Keratinocyte (primary cell): ENCODE results near the gene EIF3A. TPM values are rescaled to one million over a fixed set of nuclear protein-coding genes. Genes with fewer than 3 reads are reported as not detected.

Source experiments
- DNase-seq: peaks from one replicate; pipeline ENCODE4 v3.0.0-alpha.2; 2011; ENCODE audit warnings: low read depth, missing footprints, low spot score
- FAIRE-seq: peaks from 2 replicates; lab custom pipeline; 2011; peaks lifted over from hg19 to GRCh38; lab: Jason Lieb, UNC
- H2AFZ ChIP-seq: 2 replicates; pipeline ENCODE4 v1.6.0; 2012; ENCODE audit warnings: low read length, control low read depth, inconsistent platforms; ENCODE audit not compliant: control insufficient read depth
- H3K27ac ChIP-seq: 2 replicates; pipeline ENCODE4 v1.5.1; 2011; ENCODE audit warnings: low read length; ENCODE audit not compliant: control insufficient read depth, insufficient read depth
- H3K27me3 ChIP-seq: 3 replicates; pipeline ENCODE4 v1.6.0; 2011; ENCODE audit warnings: low read length; ENCODE audit not compliant: control insufficient read depth, insufficient read depth; ENCODE audit errors: extremely low read depth
- H3K36me3 ChIP-seq, 2 experiments: 2 replicates in 1 of 2; 3 replicates in 1 of 2; pipeline ENCODE4 v1.5.1; 2011; ENCODE audit warnings: low read length in 2 of 2, mild to moderate bottlenecking in 1 of 2; ENCODE audit not compliant: control insufficient read depth in 2 of 2, insufficient read depth in 2 of 2; ENCODE audit errors: extremely low read depth in 1 of 2
- H3K4me1 ChIP-seq: 3 replicates; pipeline ENCODE4 v1.5.1; 2011; ENCODE audit warnings: low read length; ENCODE audit not compliant: control insufficient read depth, insufficient read depth; ENCODE audit errors: extremely low read depth
- H3K4me2 ChIP-seq: 3 replicates; pipeline ENCODE4 v1.6.0; 2011; ENCODE audit warnings: low read depth, low read length; ENCODE audit not compliant: control insufficient read depth, insufficient read depth; ENCODE audit errors: extremely low read depth
- H3K4me3 ChIP-seq, 3 experiments: fragments of 200-600 bp in 1 of 3; sonication (generic) in 1 of 3; 2 replicates in 2 of 3; 3 replicates in 1 of 3; pipeline ENCODE4 v1.5.1; 2011 to 2016; ENCODE audit warnings: low read length in 3 of 3, mild to moderate bottlenecking in 3 of 3, control low read depth in 2 of 3, inconsistent platforms in 1 of 3, low read depth in 1 of 3, mixed read lengths in 1 of 3, mixed run types in 1 of 3, moderate library complexity in 1 of 3; ENCODE audit not compliant: control insufficient read depth in 2 of 3, insufficient read depth in 2 of 3; ENCODE audit errors: extremely low read depth in 1 of 3
- H3K79me2 ChIP-seq: 2 replicates; pipeline ENCODE4 v1.6.0; 2012; ENCODE audit warnings: low read length; ENCODE audit not compliant: control insufficient read depth, insufficient read depth
- H3K9ac ChIP-seq: 3 replicates; pipeline ENCODE4 v1.6.0; 2011; ENCODE audit warnings: low read length; ENCODE audit not compliant: control insufficient read depth, insufficient read depth; ENCODE audit errors: extremely low read depth
- H3K9me1 ChIP-seq: 3 replicates; pipeline ENCODE4 v1.6.0; 2011; ENCODE audit warnings: low read length; ENCODE audit not compliant: control insufficient read depth, insufficient read depth; ENCODE audit errors: extremely low read depth
- H3K9me3 ChIP-seq: 2 replicates; pipeline ENCODE4 v1.5.1; 2012; ENCODE audit warnings: low read depth, low read length; ENCODE audit not compliant: control insufficient read depth
- H4K20me1 ChIP-seq: 3 replicates; pipeline ENCODE4 v1.6.0; 2011; ENCODE audit warnings: low read length; ENCODE audit not compliant: control insufficient read depth, insufficient read depth; ENCODE audit errors: extremely low read depth
- CTCF ChIP-seq, 3 experiments: IDR thresholded peaks in 1 of 3; conservative IDR thresholded peaks in 1 of 3; optimal IDR thresholded peaks in 1 of 3; 2 replicates in 2 of 3; 3 replicates in 1 of 3; pipeline versions ENCODE3 to v1.5.1; 2011; ENCODE audit warnings: low read length in 3 of 3, mild to moderate bottlenecking in 3 of 3, moderate library complexity in 2 of 3, control low read depth in 1 of 3, inconsistent platforms in 1 of 3; ENCODE audit not compliant: insufficient read depth in 2 of 3; ENCODE audit errors: extremely low read depth in 1 of 3
- EZH2 ChIP-seq: IDR thresholded peaks from one replicate; pipeline ENCODE4 v1.6.1; 2012; ENCODE audit warnings: inconsistent platforms, mild to moderate bottlenecking, low read length, moderate library complexity
- dilution Hi-C: fragments of 300-500 bp; cut with MboI; formaldehyde crosslinking; loops from one replicate; pipeline ENCODE4 v1.7.0; 2020; ENCODE audit warnings: low sequenced_read_pairs; ENCODE audit not compliant: extremely low pct_ligation_motif_present
- polyA minus RNA-seq, 3 experiments: library from RNA; depleted of rRNA, polyadenylated mRNA; stranded (reverse); fragments of >200 nt; gene quantifications; 1 replicate in 1 of 3; 2 replicates in 1 of 3; 3 replicates in 1 of 3; pipeline ENCODE4 v1.2.3, GENCODE V29; 2011
- polyA plus RNA-seq, 5 experiments: library from polyadenylated mRNA; depleted of rRNA in 3 of 5; stranded (reverse) in 3 of 5; stranded (forward) in 1 of 5; unstranded in 1 of 5; fragments of >200 nt; gene quantifications; 1 replicate in 1 of 5; 2 replicates in 3 of 5; 3 replicates in 1 of 5; pipeline versions ENCODE4 v1.2.1 to v1.2.3, GENCODE V29; 2011 to 2012; ENCODE audit warnings: missing spikeins in 2 of 5, low read depth in 1 of 5, low replicate concordance in 1 of 5

The EIF3A gene
- polyA plus RNA-seq (42.9 to 84.4 TPM (median 52.4 TPM) in 3 replicates), polyA minus RNA-seq (50.3 to 107 TPM (median 52.3 TPM) in 3 replicates)
- polyA plus RNA-seq (2011; ENCODE audit: low read depth) = 244 TPM
- polyA plus RNA-seq (2011; cell fraction: cytosol; rRNA removed) = 58.6 and 74.4 TPM in 2 replicates
- polyA plus RNA-seq (2011; cell fraction: nucleus; rRNA removed) = 130 and 149 TPM in 2 replicates
- polyA plus RNA-seq (2012; ENCODE audit: low replicate concordance) = 95.7 and 166 TPM in 2 replicates
- 47.8 TPM for polyA minus RNA-seq (2011; cell fraction: cytosol; rRNA and poly(A)+ RNA removed)
- polyA minus RNA-seq (2011; cell fraction: nucleus; rRNA and poly(A)+ RNA removed) = 80.9 and 164 TPM in 2 replicates

- H3K4me1 ChIP-seq = peaks cover 11% of the 10 kb centered on the region
- peaks cover 26% of the 10 kb centered on the region for H4K20me1 ChIP-seq
- H3K79me2 ChIP-seq = peaks cover 49% of the 10 kb centered on the region
- no peaks in the 10 kb centered on the region for H3K9me3 ChIP-seq
- H3K27ac ChIP-seq = peak within 1 kb of the TSS; percentile 92
- peak within 1 kb of the TSS; percentile 99 for H3K9ac ChIP-seq
- H3K9me1 ChIP-seq = no peaks in the 10 kb centered on the region
- peaks cover 0 to 4% of the 10 kb centered on the region in 2 experiments for H3K36me3 ChIP-seq
- TF ChIP-seq EZH2 (no peak), CTCF (optimal IDR thresholded peaks at IDR 0.05 in 1 of 3, IDR thresholded peaks at IDR 0.05 in 1 of 3, conservative IDR thresholded peaks at IDR 0.05 in 1 of 3; ENCODE audit: extremely low read depth in 1 of 3, insufficient read depth in 2 of 3, low read length in 3 of 3) (peak in 1 of 3 experiments; percentile 1)
- H3K27me3 ChIP-seq = no peaks in the 10 kb centered on the region
- H2AFZ ChIP-seq = peak within 1 kb of the TSS; percentile 88
- no peak for DNase-seq
- FAIRE-seq = peak; percentile 74
- peak within 1 kb of the TSS; percentile 86 to 99 (median 99) for H3K4me3 ChIP-seq
- dilution Hi-C loops = no loop called here
- H3K4me2 ChIP-seq = peak within 1 kb of the TSS; percentile 76
Observed at GRCh38 chr10:119080521-119081259, at the start of gene EIF3A. TSS of gene EIF3A (minus strand) at chr10:119080817. CDS start at chr10:119080676, 141 bp downstream.

DNA sequence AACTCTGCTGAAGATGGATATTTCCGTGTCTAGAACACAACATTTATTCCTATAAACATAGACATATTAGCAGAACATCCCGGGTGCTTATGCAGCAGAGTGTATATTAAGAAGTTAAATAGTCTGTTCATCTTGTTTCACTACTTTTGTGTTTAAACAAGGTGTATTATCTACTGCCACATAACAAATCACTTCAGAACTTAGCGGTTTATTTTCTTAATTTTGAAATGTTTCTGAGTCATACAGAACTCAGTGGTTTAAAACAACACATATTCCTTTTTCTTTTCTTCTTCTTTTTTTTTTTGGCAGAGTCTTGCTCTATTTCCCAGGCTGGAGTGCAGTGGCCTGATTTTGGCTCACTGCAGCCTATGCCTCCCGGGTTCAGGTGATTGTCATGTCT, 49.1 kb upstream of the EIF3A start:
- H4K20me1 ChIP-seq = no peaks in the 10 kb centered on the region
- H3K9me3 ChIP-seq = no peaks in the 10 kb centered on the region
- H3K36me3 ChIP-seq = peaks cover 12 to 24% of the 10 kb centered on the region in 2 experiments
- FAIRE-seq (no peak), DNase-seq (no peak)
- H2AFZ ChIP-seq = no peak overlapping the region
- H3K27me3 ChIP-seq = no peaks in the 10 kb centered on the region
- no peak overlapping the region for H3K4me2 ChIP-seq
- dilution Hi-C loops = no loop called here
- no peak overlapping the region for H3K9ac ChIP-seq
- no peaks in the 10 kb centered on the region for H3K79me2 ChIP-seq
- no peaks in the 10 kb centered on the region for H3K4me1 ChIP-seq
- no peak overlapping the region for H3K4me3 ChIP-seq
- no peaks in the 10 kb centered on the region for H3K9me1 ChIP-seq
- H3K27ac ChIP-seq = no peak overlapping the region
- no peak for TF ChIP-seq CTCF (optimal IDR thresholded peaks at IDR 0.05 in 1 of 3, IDR thresholded peaks at IDR 0.05 in 1 of 3, conservative IDR thresholded peaks at IDR 0.05 in 1 of 3; ENCODE audit: extremely low read depth in 1 of 3, insufficient read depth in 2 of 3, low read length in 3 of 3)
- TF ChIP-seq EZH2 = no peak
